GM12878 (cell line): ENCODE measurements around the gene VSTM4. TPM values are rescaled to one million over a fixed set of nuclear protein-coding genes. Genes with fewer than 3 reads are reported as not detected.

Source experiments
- ATAC-seq: fragments of 200-7000 bp; cut with Tn5 transposase; 3 replicates; pipeline ENCODE4 v1.9.1; 2020; ENCODE audit warnings: mild to moderate bottlenecking, moderate library complexity
- BruUV-seq: library from RNA; stranded (reverse); fragments of 400-500 nt; replicated peaks from 2 replicates; lab custom pipeline; 2021; lab: Mats Ljungman, UMichigan
- CTCF ChIA-PET: fragments of 300-600 bp; sonication (Branson Sonifier 250); formaldehyde crosslinking; extraction: SDS; loops from one replicate; lab custom pipeline; 2021; ENCODE audit warnings: inconsistent platforms; lab: Yijun Ruan, JAX
- POLR2A ChIA-PET: fragments of 350-600 bp; formaldehyde crosslinking; extraction: SDS; loops from one replicate; lab custom pipeline; 2021; ENCODE audit warnings: inconsistent platforms; lab: Charles Lee
- RAD21 ChIA-PET: fragments of 300-600 bp; sonication (Branson Sonifier 250); formaldehyde crosslinking; loops from one replicate; lab custom pipeline; 2023; ENCODE audit warnings: antibody characterized with exemption; ENCODE audit not compliant: unreplicated experiment; lab: Charles Lee
- SMC1A ChIA-PET: fragments of 300-600 bp; sonication (Branson Sonifier 250); formaldehyde crosslinking; loops from one replicate; lab custom pipeline; 2023; ENCODE audit not compliant: unreplicated experiment, uncharacterized antibody; lab: Charles Lee
- DNase-seq: peaks from one replicate; pipeline ENCODE4 v3.0.0-alpha.2; 2011; ENCODE audit warnings: low read depth, low spot score
- FAIRE-seq: peaks from 3 replicates; lab custom pipeline; 2011; peaks lifted over from hg19 to GRCh38; lab: Jason Lieb, UNC
- H2AFZ ChIP-seq: 2 replicates; pipeline ENCODE4 v1.6.0; 2011; ENCODE audit warnings: low read depth, low read length, control low read depth; ENCODE audit not compliant: control insufficient read depth
- H3K27ac ChIP-seq: 2 replicates; pipeline ENCODE4 v1.5.1; 2011; ENCODE audit warnings: control low read depth; ENCODE audit not compliant: control insufficient read depth, insufficient read depth
- H3K27me3 ChIP-seq, 2 experiments: replicated peaks in 1 of 2; 2 replicates each; pipeline versions ENCODE4 v1.6.0 to v1.6.1; 2011; ENCODE audit warnings: low read length in 1 of 2; ENCODE audit not compliant: control insufficient read depth in 2 of 2, insufficient read depth in 2 of 2
- H3K36me3 ChIP-seq, 2 experiments: 2 replicates each; pipeline ENCODE4 v1.5.1; 2011; ENCODE audit warnings: low read length in 1 of 2; ENCODE audit not compliant: control insufficient read depth in 2 of 2, insufficient read depth in 2 of 2
- H3K4me1 ChIP-seq: 2 replicates; pipeline ENCODE4 v1.6.1; 2011; ENCODE audit warnings: mild to moderate bottlenecking, low read length, moderate library complexity, mixed read lengths; ENCODE audit not compliant: control insufficient read depth, insufficient read depth
- H3K4me2 ChIP-seq: 2 replicates; pipeline ENCODE4 v1.6.0; 2011; ENCODE audit warnings: control low read depth; ENCODE audit not compliant: control insufficient read depth, insufficient read depth
- H3K4me3 ChIP-seq: fragments of 200-600 bp; sonication (generic); 2 replicates; pipeline ENCODE4 v1.5.1; 2016
- H3K79me2 ChIP-seq: 2 replicates; pipeline ENCODE4 v1.6.0; 2011; ENCODE audit warnings: low read length; ENCODE audit not compliant: control insufficient read depth, insufficient read depth
- H3K9ac ChIP-seq: 2 replicates; pipeline ENCODE4 v1.8.0; 2011; ENCODE audit warnings: low read length, control low read depth, mixed read lengths; ENCODE audit not compliant: control insufficient read depth, insufficient read depth
- H3K9me3 ChIP-seq: replicated peaks from 3 replicates; pipeline ENCODE4 v1.5.1; 2011; ENCODE audit warnings: mild to moderate bottlenecking, low read length; ENCODE audit not compliant: control insufficient read depth, insufficient read depth
- H4K20me1 ChIP-seq: 2 replicates; pipeline ENCODE4 v1.6.0; 2011; ENCODE audit not compliant: control insufficient read depth, insufficient read depth
- ATF3 ChIP-seq: IDR thresholded peaks from 2 replicates; pipeline ENCODE4 v1.6.1; 2011; ENCODE audit warnings: low read depth, mild to moderate bottlenecking, low read length, moderate library complexity, borderline replicate concordance; ENCODE audit errors: extremely low read depth
- BCL11A ChIP-seq: IDR thresholded peaks from 2 replicates; pipeline ENCODE4 v1.6.1; 2011; ENCODE audit warnings: low read depth, low read length
- CEBPZ ChIP-seq: fragments of 150-350 bp; IDR thresholded peaks from 2 replicates; pipeline ENCODE4 v1.6.1; 2016; ENCODE audit warnings: low read depth, low read length
- CTCF ChIP-seq, 3 experiments: IDR thresholded peaks in 2 of 3; conservative IDR thresholded peaks in 1 of 3; 2 replicates each; pipeline ENCODE4 v1.5.1; 2011; ENCODE audit warnings: low read depth in 3 of 3, low read length in 3 of 3, mild to moderate bottlenecking in 3 of 3, control low read depth in 2 of 3, moderate library complexity in 2 of 3, inconsistent platforms in 1 of 3, mixed read lengths in 1 of 3; ENCODE audit not compliant: control insufficient read depth in 2 of 3, insufficient read depth in 1 of 3; ENCODE audit errors: extremely low read depth in 1 of 3
- EZH2 ChIP-seq: IDR thresholded peaks from 2 replicates; pipeline ENCODE4 v1.6.1; 2012; ENCODE audit warnings: low read depth, mild to moderate bottlenecking, control low read depth, inconsistent platforms, low read length, borderline replicate concordance; ENCODE audit not compliant: control insufficient read depth
- GABPA ChIP-seq: IDR thresholded peaks from 2 replicates; pipeline ENCODE4 v1.6.1; 2014; ENCODE audit warnings: antibody characterized with exemption, low read depth, mild to moderate bottlenecking, inconsistent platforms
- IKZF1 ChIP-seq: fragments of 450-650 bp; conservative IDR thresholded peaks from 2 replicates; pipeline ENCODE4 v1.6.1; 2017; ENCODE audit warnings: antibody characterized with exemption, mild to moderate bottlenecking
- KDM1A ChIP-seq: fragments of 200-600 bp; sonication (generic); IDR thresholded peaks from 2 replicates; pipeline ENCODE4 v1.6.1; 2016; ENCODE audit warnings: borderline replicate concordance
- MTA2 ChIP-seq: fragments of 450-650 bp; IDR thresholded peaks from 2 replicates; pipeline ENCODE4 v1.6.1; 2016; ENCODE audit warnings: low read depth, mild to moderate bottlenecking, moderate library complexity
- NR2F1 ChIP-seq: fragments of 450-650 bp; conservative IDR thresholded peaks from 2 replicates; pipeline ENCODE4 v1.6.1; 2017; ENCODE audit warnings: mild to moderate bottlenecking
- NRF1 ChIP-seq: conservative IDR thresholded peaks from 2 replicates; pipeline ENCODE4 v1.6.1; 2011; ENCODE audit warnings: mild to moderate bottlenecking, low read depth, low read length, improper control_type of control experiment
- POLR2AphosphoS2 ChIP-seq: IDR thresholded peaks from 2 replicates; pipeline ENCODE4 v1.6.1; 2011; ENCODE audit warnings: low read depth, mild to moderate bottlenecking, low read length, improper control_type of control experiment, moderate library complexity
- SIX5 ChIP-seq: IDR thresholded peaks from 2 replicates; pipeline ENCODE4 v1.6.1; 2011; ENCODE audit warnings: mild to moderate bottlenecking, low read depth, low read length, moderate library complexity; ENCODE audit not compliant: severe bottlenecking
- SPI1 ChIP-seq: IDR thresholded peaks from 2 replicates; pipeline ENCODE4 v1.6.1; 2011; ENCODE audit warnings: low read depth, mild to moderate bottlenecking, low read length, moderate library complexity, borderline replicate concordance; ENCODE audit not compliant: insufficient read depth
- SRF ChIP-seq, 2 experiments: IDR thresholded peaks; 2 replicates each; pipeline ENCODE4 v1.6.1; 2011; ENCODE audit warnings: low read depth in 2 of 2, low read length in 2 of 2, mild to moderate bottlenecking in 1 of 2, moderate library complexity in 1 of 2
- TBL1XR1 ChIP-seq: IDR thresholded peaks from 2 replicates; pipeline ENCODE4 v1.6.1; 2012; ENCODE audit warnings: low read depth, low read length, improper control_type of control experiment
- WRNIP1 ChIP-seq: IDR thresholded peaks from 2 replicates; pipeline ENCODE4 v1.6.1; 2011; ENCODE audit warnings: low read depth, low read length, improper control_type of control experiment, borderline replicate concordance
- ZNF622 ChIP-seq: fragments of 450-650 bp; IDR thresholded peaks from 2 replicates; pipeline ENCODE4 v1.6.1; 2017; ENCODE audit warnings: mild to moderate bottlenecking, inconsistent platforms
- WGBS: methylation state at CpG from one replicate; pipeline ENCODE4 v1.1.6; 2016; ENCODE audit warnings: low lambda C conversion rate; ENCODE audit not compliant: insufficient replicate concordance, insufficient coverage; ENCODE audit errors: missing lambda C conversion rate; 5-methylcytosine and 5-hydroxymethylcytosine counted together
- in situ Hi-C: fragments of 300-500 bp; cut with MboI; formaldehyde crosslinking; loops from 9 replicates; pipeline ENCODE4 v1.14.3; 2018; ENCODE audit warnings: mixed read lengths
- intact Hi-C: fragments of 100-400 bp; cut with micrococcal nuclease; formaldehyde crosslinking; loops from one replicate; pipeline ENCODE4 v1.14.2; 2022; ENCODE audit not compliant: unreplicated experiment
- polyA plus RNA-seq, 11 experiments: library from polyadenylated mRNA; depleted of rRNA in 4 of 11; unstranded in 6 of 11; stranded (reverse) in 5 of 11; fragments of >200 nt; fragmentation: Nextera tagmentation in 4 of 11; fragmentation: Illumina TruSeq in 1 of 11; extraction: Ambion mirVana in 4 of 11; extraction: Trizol in 1 of 11; gene quantifications; 1 replicate in 1 of 11; 2 replicates in 10 of 11; pipeline versions ENCODE4 v1.2.1 to v1.2.3, GENCODE V29; 2011 to 2016; ENCODE audit warnings: inconsistent platforms in 2 of 11, missing spikeins in 2 of 11, low read depth in 1 of 11
- total RNA-seq, 4 experiments: library from RNA; depleted of rRNA in 3 of 4; stranded (reverse); fragments of >200 nt in 3 of 4; fragmentation: Illumina TruSeq in 1 of 4; extraction: Trizol in 1 of 4; gene quantifications; 2 replicates each; pipeline versions ENCODE4 v1.2.1 to v1.2.3, GENCODE V29; 2013 to 2021

Gene VSTM4
- total and polyA plus RNA-seq, 10 of the 15 experiments (the other 5 are each of a cell fraction or from before 2014, with no cell fraction given) = 0.01 to 0.14 (median 0.02) TPM; not detected in 7

GRCh38 chr10:49140304-49141177 lies 25.2 kb upstream of the VSTM4 start (continued):
- TF ChIP-seq ATF3 (no peak), SIX5 (no peak), NRF1 (no peak), ZNF622 (no peak), EZH2 (no peak), GABPA (no peak), POLR2AphosphoS2 (no peak), SPI1 (no peak), WRNIP1 (no peak)

GRCh38 chr10:49139846-49140195 lies 24.5 kb upstream of the VSTM4 start:
- no peaks in the 10 kb centered on the region for H3K9me3 ChIP-seq
- POLR2A ChIA-PET = interaction anchor here (1.0 kb wide), 1 partner anchor 11 kb away, joined by 4 read pairs; no protein-coding TSS in a partner anchor
- no peak overlapping the region for H3K4me3 ChIP-seq
- DNase-seq (no peak), ATAC-seq (no peak), FAIRE-seq (no peak)
- H3K27ac ChIP-seq = no peak overlapping the region
- SMC1A ChIA-PET = interaction anchor here (1.3 kb wide), 1 partner anchor 22 kb away, joined by 4 read pairs; no protein-coding TSS in a partner anchor
- H3K9ac ChIP-seq = no peak overlapping the region
- no peaks in the 10 kb centered on the region for H3K27me3 ChIP-seq
- CTCF ChIA-PET = interaction anchor here (1.1 to 2.0 kb wide), 2 partner anchors 47 to 268 kb away, joined by 3 to 6 read pairs; no protein-coding TSS in a partner anchor
- WGBS = 4% methylated on average over 4 of the region's 4 CpGs
- RAD21 ChIA-PET = interaction anchor here (0.9 kb wide), 1 partner anchor 32 kb away, joined by 3 read pairs; no protein-coding TSS in a partner anchor
- in situ Hi-C loops (no loop called here), intact Hi-C loops (no loop called here)
- H4K20me1 ChIP-seq = no peaks in the 10 kb centered on the region
- no peaks in the 10 kb centered on the region for H3K79me2 ChIP-seq
- BruUV-seq = no TSS peak
- no peak overlapping the region for H2AFZ ChIP-seq
- H3K4me1 ChIP-seq = no peaks in the 10 kb centered on the region
- H3K4me2 ChIP-seq = no peak overlapping the region
- no peaks in the 10 kb centered on the region for H3K36me3 ChIP-seq
- no peak for TF ChIP-seq TBL1XR1
- no peak for TF ChIP-seq IKZF1
- TF ChIP-seq CEBPZ = no peak
- no peak for TF ChIP-seq KDM1A
- no peak for TF ChIP-seq CTCF (IDR thresholded peaks at IDR 0.05 in 2 of 3, conservative IDR thresholded peaks at IDR 0.05 in 1 of 3; ENCODE audit: control insufficient read depth in 2 of 3, extremely low read depth in 1 of 3, insufficient read depth in 1 of 3, low read depth in 3 of 3, low read length in 3 of 3)
- TF ChIP-seq SRF (IDR thresholded peaks at IDR 0.05; ENCODE audit: low read depth in 2 of 2, low read length in 2 of 2) = no peak
- TF ChIP-seq NR2F1 = no peak
- TF ChIP-seq MTA2 = no peak
- no peak for TF ChIP-seq BCL11A
